ENCODE data around the gene SCUBE2.
A peak's percentile ranks its signal among the peaks of the same experiment; 100 is the strongest.

SCUBE2 gene

DNA sequence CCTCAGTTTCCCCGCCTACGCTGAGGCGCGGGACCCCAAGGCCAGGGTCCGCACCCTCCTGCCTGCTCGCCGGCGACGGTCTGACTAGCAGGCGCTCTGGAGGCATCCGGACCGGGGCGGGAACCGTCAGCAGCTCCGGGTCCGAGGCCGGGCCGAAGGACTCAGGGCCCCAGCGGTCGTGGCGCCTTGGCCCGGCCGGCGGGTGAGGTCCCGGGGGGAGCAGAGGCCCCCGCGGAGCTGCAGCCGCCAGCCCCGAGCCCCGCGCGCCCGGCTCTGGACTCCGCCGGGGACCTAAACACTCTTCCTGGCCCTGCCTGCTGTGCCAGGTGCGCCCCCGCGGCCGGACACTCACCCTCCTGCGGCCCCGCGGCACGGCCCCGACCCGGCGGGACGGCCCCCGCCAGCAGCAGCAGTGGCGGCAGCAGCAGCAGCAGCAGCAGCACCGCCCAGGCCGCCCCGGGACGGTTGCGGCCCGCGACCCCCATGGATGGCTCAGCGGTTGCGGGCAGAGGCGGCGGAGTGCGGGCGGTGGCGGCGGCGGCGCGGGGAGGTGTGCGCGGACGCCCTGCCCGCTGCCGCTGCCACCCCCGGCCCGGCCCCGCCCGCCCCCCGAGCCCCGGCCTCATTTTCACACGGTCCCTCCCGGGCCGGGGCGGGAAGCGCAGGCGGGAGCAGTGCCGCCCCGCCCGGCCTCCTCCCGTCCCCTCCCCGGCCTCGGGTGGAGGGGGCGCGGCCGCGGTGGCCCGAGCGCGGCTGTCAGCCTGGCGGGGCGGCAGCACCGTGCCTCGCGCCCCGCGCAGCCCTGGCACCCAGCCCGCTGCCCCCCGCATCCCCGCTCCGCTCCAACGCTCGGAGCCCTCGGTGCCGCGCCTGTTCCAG is at the start of gene SCUBE2:
SCUBE2 (minus strand) TSS at position 556 of the 879 bp plus-strand sequence; CDS start at position 485, 71 bp downstream.
- peak; percentile 79 for DNase-seq (ENCODE audit: low spot score)

GRCh38 chr11:9141186-9141585 is 49.8 kb upstream of the SCUBE2 start:
- no peak for DNase-seq (ENCODE audit: low spot score)

DNA sequence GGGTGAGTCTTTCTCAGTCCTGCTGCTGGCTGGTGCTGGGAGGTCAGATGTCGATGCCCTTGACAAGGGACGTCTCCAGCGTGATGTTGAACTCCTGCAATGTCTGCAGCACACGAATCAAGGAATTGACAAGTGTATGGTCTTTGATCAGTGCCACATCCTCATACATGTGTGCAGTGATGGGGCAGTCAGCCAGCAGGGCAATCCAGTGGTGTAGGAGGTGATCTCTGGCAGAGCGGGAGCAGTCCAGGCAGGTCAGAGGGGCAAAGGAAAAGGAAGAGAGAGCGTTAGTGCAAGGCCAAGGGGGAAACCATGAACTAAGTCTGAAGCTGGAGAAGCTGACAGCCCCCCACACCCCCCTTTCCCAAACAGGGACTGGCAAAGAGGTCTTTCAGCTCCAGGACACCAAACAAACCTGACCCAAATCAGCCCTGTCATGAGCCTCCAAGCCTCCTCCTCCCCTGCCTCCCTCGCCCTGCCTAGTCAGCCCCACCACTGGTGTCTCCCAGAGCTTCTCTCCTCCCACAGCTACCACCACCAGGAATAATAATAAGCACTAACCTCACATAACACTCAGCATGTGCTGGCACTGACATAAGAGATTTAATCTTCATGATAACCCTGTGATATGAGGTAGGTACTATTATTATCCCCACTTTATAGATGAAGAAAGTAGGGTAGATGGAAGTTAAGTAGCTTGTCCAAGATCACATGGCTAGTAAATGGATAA is 48.4 kb upstream of the SCUBE2 start:
- DNase-seq (ENCODE audit: low spot score) = no peak

GRCh38 chr11:9138612-9139579 is 47.5 kb upstream of the SCUBE2 start:
- DNase-seq (ENCODE audit: low spot score) = peak; percentile 38

GRCh38 chr11:9138133-9138453 is 46.7 kb upstream of the SCUBE2 start:
- no peak for DNase-seq (ENCODE audit: low spot score)

GRCh38 chr11:9137293-9138132 is 46.1 kb upstream of the SCUBE2 start:
- peak; percentile 84 for DNase-seq (ENCODE audit: low spot score)

- DNase-seq (ENCODE audit: low spot score) = no peak
These were observed 45.3 kb upstream of the SCUBE2 start for GRCh38 chr11:9136741-9137140.

- no peak for DNase-seq (ENCODE audit: low spot score)
These were observed 42.6 kb upstream of the SCUBE2 start for GRCh38 chr11:9133956-9134355.

- DNase-seq (ENCODE audit: low spot score) = no peak
These were observed 40.9 kb upstream of the SCUBE2 start for GRCh38 chr11:9132203-9132878.

GRCh38 chr11:9130297-9130696 is 38.9 kb upstream of the SCUBE2 start:
- no peak for DNase-seq (ENCODE audit: low spot score)

DNA sequence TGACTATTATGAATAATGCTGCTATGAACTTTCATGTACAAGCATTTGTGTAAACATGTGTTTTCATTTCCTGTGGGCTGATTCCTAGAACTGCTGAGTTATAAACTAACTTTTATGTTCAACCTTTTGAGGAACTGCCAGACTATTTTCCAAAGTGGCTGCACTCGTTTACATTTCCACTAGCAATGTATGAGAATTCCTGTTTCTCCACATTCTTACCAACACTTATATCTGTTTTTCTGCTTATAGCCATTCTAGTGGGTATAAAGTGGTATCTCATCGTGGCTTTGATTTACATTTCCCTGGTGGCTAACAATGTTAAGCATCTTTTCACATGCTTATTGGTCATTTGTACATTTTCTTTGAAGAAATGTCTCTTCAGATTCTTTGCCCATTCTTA is 35.2 kb upstream of the SCUBE2 start:
- no peak for DNase-seq (ENCODE audit: low spot score)

DNA sequence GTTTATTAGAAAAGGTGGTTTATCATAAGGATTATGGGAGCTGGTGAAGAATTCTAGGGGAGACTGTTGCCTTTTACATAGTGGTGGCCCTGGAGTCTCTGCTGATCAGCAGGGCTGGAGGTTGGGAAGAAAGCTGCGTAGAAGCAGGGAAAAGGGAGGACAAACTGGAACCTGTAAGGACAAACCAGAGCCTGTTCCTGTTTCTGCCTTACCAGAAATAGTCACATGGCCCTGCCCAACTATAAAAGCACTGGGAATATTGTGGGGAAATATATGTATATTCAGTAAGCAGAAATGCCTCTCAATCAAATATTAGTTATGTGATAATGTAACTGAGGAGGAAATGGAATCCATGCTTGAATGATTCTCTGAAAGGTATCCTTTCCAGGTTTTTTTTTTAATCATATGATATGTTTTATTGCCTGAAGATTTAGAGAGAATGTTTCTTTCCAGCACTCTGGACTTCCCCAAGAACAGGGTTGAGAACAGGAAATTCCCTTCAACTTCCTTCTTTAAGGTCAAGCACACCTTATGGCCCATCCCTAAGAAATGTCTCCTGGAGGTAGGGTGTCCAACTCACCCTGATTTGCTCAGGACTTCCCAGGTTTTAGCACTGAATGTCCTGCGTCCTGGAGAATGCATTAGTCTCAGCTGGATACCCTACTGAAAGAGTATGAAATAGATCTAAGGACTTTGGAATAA is 33.9 kb upstream of the SCUBE2 start:
- no peak for DNase-seq (ENCODE audit: low spot score)

GRCh38 chr11:9123595-9124304 is 32.4 kb upstream of the SCUBE2 start:
- no peak for DNase-seq (ENCODE audit: low spot score)

DNA sequence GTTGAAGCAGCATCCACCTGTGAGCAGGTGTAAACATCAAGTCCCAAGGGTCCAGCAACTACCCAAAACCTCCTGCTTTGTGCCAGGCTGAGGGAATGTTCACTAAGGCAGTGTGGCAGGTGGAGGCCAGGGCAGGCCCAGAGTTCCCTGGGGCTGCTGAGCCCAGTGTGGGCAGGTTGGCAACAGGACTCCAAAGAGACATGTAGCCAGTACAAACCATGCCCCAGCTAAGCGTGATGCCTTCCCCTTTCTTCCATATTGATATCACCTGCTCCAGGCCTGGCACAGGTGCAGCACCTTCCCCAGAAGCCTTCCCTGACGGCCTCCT is 30.0 kb upstream of the SCUBE2 start:
- no peak for DNase-seq (ENCODE audit: low spot score)

- DNase-seq (ENCODE audit: low spot score) = peak; percentile 84
These were observed 29.5 kb upstream of the SCUBE2 start for GRCh38 chr11:9120664-9121468.

- no peak for DNase-seq (ENCODE audit: low spot score)
These were observed 26.9 kb upstream of the SCUBE2 start for GRCh38 chr11:9118277-9118676.

- DNase-seq (ENCODE audit: low spot score) = no peak
These were observed 20.7 kb upstream of the SCUBE2 start for GRCh38 chr11:9112075-9112474.

GRCh38 chr11:9109858-9110731 is 18.7 kb upstream of the SCUBE2 start:
- DNase-seq (ENCODE audit: low spot score) = no peak
